C4-2B (cell line): ENCODE measurements around the gene ATG9B.

Source experiments
- ZFX ChIP-seq: fragments of 450-650 bp; IDR thresholded peaks from 2 replicates; pipeline ENCODE4 v1.6.1; 2017
- TF ChIP-seq, protein P1 (sequence below): fragments of 450-650 bp; conservative IDR thresholded peaks from 2 replicates; pipeline ENCODE4 v1.5.1; 2017; ENCODE audit warnings: mild to moderate bottlenecking

DNA sequence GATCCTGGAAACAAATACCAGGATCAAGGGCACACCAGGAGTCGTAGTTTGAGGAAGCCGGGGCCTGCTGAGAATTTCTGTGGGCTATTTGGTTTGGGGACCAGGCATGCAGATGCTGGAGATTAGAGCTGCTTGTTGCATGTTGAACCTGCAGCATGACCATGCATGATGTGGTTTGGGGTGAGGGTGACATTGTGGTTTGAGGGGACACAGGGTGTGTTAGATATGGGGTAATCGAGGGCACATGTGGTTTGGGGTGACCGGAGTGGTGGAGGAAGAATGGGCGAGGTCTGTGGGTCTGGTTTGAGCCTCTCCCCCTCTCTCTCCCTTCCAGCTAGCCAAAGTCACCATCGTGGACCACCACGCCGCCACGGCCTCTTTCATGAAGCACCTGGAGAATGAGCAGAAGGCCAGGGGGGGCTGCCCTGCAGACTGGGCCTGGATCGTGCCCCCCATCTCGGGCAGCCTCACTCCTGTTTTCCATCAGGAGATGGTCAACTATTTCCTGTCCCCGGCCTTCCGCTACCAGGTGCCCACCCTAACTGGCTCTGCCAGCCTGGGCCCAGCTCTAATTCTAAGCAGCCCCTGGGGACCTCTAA lies 23.3 kb downstream of the ATG9B start:
- TF ChIP-seq, protein P1, sequence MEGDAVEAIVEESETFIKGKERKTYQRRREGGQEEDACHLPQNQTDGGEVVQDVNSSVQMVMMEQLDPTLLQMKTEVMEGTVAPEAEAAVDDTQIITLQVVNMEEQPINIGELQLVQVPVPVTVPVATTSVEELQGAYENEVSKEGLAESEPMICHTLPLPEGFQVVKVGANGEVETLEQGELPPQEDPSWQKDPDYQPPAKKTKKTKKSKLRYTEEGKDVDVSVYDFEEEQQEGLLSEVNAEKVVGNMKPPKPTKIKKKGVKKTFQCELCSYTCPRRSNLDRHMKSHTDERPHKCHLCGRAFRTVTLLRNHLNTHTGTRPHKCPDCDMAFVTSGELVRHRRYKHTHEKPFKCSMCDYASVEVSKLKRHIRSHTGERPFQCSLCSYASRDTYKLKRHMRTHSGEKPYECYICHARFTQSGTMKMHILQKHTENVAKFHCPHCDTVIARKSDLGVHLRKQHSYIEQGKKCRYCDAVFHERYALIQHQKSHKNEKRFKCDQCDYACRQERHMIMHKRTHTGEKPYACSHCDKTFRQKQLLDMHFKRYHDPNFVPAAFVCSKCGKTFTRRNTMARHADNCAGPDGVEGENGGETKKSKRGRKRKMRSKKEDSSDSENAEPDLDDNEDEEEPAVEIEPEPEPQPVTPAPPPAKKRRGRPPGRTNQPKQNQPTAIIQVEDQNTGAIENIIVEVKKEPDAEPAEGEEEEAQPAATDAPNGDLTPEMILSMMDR, result no peak
- no peak for TF ChIP-seq ZFX
